K562 (cell line): ENCODE measurements around the gene CCDC201.

Experiments used
- FOXP1 ChIP-seq: sonication (generic); formaldehyde crosslinking; IDR thresholded peaks from 2 replicates; pipeline ENCODE4 v1.8.0; 2022; ENCODE audit warnings: mild to moderate bottlenecking, missing genetic modification reagents
- JUND ChIP-seq, 2 experiments: IDR thresholded peaks; 2 replicates in 1 of 2; 3 replicates in 1 of 2; pipeline ENCODE4 v1.6.1; 2011; ENCODE audit warnings: borderline replicate concordance in 2 of 2, low read depth in 2 of 2, low read length in 2 of 2, improper control_type of control experiment in 1 of 2, missing biosample characterization in 1 of 2, missing genetic modification characterization in 1 of 2, missing genetic modification reagents in 1 of 2
- MEIS2 ChIP-seq: fragments of 450-650 bp; IDR thresholded peaks from 2 replicates; pipeline ENCODE4 v1.6.1; 2014; ENCODE audit warnings: mild to moderate bottlenecking; ENCODE audit not compliant: partially characterized antibody
- MTA1 ChIP-seq: fragments of 450-650 bp; IDR thresholded peaks from 2 replicates; pipeline ENCODE4 v1.6.1; 2017; ENCODE audit warnings: borderline replicate concordance
- MYC ChIP-seq, 2 experiments: fragments of 250-450 bp in 1 of 2; sonication (Bioruptor Pico) in 1 of 2; IDR thresholded peaks; 2 replicates each; pipeline versions ENCODE4 v1.5.1 to v1.6.1; 2012 to 2021; ENCODE audit warnings: low read depth in 2 of 2, borderline replicate concordance in 1 of 2, improper control_type of control experiment in 1 of 2, low read length in 1 of 2, mild to moderate bottlenecking in 1 of 2, moderate library complexity in 1 of 2
- NCOR1 ChIP-seq: fragments of 450-650 bp; IDR thresholded peaks from 2 replicates; pipeline ENCODE4 v1.6.1; 2016; ENCODE audit warnings: mild to moderate bottlenecking, moderate library complexity
- SIN3A ChIP-seq, 2 experiments: fragments of 150-350 bp in 1 of 2; IDR thresholded peaks; 2 replicates each; pipeline ENCODE4 v1.6.1; 2011 to 2016; ENCODE audit warnings: borderline replicate concordance in 2 of 2, low read depth in 2 of 2, low read length in 2 of 2, mild to moderate bottlenecking in 2 of 2, moderate library complexity in 2 of 2; ENCODE audit not compliant: control insufficient read depth in 1 of 2
- TAF15 ChIP-seq: fragments of 200-400 bp; formaldehyde crosslinking; IDR thresholded peaks from 2 replicates; pipeline ENCODE4 v1.6.1; 2017; ENCODE audit warnings: mild to moderate bottlenecking, low read depth, low read length, moderate library complexity
- ZBTB7A ChIP-seq: IDR thresholded peaks from 2 replicates; pipeline ENCODE4 v1.6.1; 2011; ENCODE audit warnings: low read depth, mild to moderate bottlenecking, low read length, moderate library complexity, borderline replicate concordance; ENCODE audit not compliant: control insufficient read depth
- ZNF224 ChIP-seq: sonication (generic); formaldehyde crosslinking; IDR thresholded peaks from 2 replicates; pipeline ENCODE4 v1.8.0; 2022; ENCODE audit warnings: mild to moderate bottlenecking, missing genetic modification reagents
- ZNF274 ChIP-seq: IDR thresholded peaks from 2 replicates; pipeline ENCODE4 v1.6.1; 2011; ENCODE audit warnings: low read depth, mild to moderate bottlenecking, low read length, moderate library complexity, borderline replicate concordance
- ZNF354B ChIP-seq: fragments of 250-450 bp; sonication (Bioruptor Pico); IDR thresholded peaks from 2 replicates; pipeline ENCODE4 v1.4.0; 2020
- TF ChIP-seq, protein P1 (sequence below), 3 experiments: fragments of 200-800 bp in 1 of 3; sonication (Bioruptor generic) in 1 of 3; sonication (generic) in 1 of 3; formaldehyde crosslinking in 1 of 3; IDR thresholded peaks; 2 replicates each; pipeline versions ENCODE4 v1.6.1 to v1.8.0; 2016 to 2022; ENCODE audit warnings: mild to moderate bottlenecking in 2 of 3, missing compliant biosample characterization in 2 of 3, missing genetic modification characterization in 2 of 3, missing genetic modification reagents in 1 of 3

- TF ChIP-seq ZNF274 = no peak
- no peak for TF ChIP-seq ZBTB7A
- TF ChIP-seq SIN3A (IDR thresholded peaks at IDR 0.05; ENCODE audit: borderline replicate concordance in 2 of 2, control insufficient read depth in 1 of 2, low read depth in 2 of 2, low read length in 2 of 2) = no peak
- no peak for TF ChIP-seq MEIS2
- no peak for TF ChIP-seq TAF15
- TF ChIP-seq JUND (IDR thresholded peaks at IDR 0.05; ENCODE audit: borderline replicate concordance, low read depth, low read length) = no peak
- TF ChIP-seq JUND (tag; IDR thresholded peaks at IDR 0.05; ENCODE audit: borderline replicate concordance, low read depth, low read length) = no peak
- TF ChIP-seq NCOR1 = no peak
- TF ChIP-seq MYC (IDR thresholded peaks at IDR 0.05; ENCODE audit: low read depth, low read length) = no peak
- no peak for TF ChIP-seq MYC (CRISPR knock-in tag; IDR thresholded peaks at IDR 0.05; ENCODE audit: borderline replicate concordance, low read depth)
- TF ChIP-seq MTA1 = no peak
- TF ChIP-seq ZNF354B = no peak
- TF ChIP-seq ZNF224 = no peak
- no peak for TF ChIP-seq FOXP1 (CRISPR knock-in tag)
- TF ChIP-seq, protein P1, sequence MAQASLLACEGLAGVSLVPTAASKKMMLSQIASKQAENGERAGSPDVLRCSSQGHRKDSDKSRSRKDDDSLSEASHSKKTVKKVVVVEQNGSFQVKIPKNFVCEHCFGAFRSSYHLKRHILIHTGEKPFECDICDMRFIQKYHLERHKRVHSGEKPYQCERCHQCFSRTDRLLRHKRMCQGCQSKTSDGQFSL (CRISPR knock-in tag; IDR thresholded peaks at IDR 0.05) = no peak
- TF ChIP-seq, protein P1 (tag; IDR thresholded peaks at IDR 0.05) = no peak
These were observed 16.1 kb upstream of the CCDC201 start for GRCh38 chr7:45888993-45889366.
